DMS79 (cell line): ENCODE data around the gene BTBD6.

Experiments
- DNase-seq: peaks from one replicate; lab custom pipeline; 2025; lab: John Stamatoyannopoulos, UW

The BTBD6 gene

GRCh38 chr14:105229099-105229655 lies 19.2 kb upstream of the BTBD6 start:
- no peak for DNase-seq

GRCh38 chr14:105240811-105241576 lies 7.3 kb upstream of the BTBD6 start:
- no peak for DNase-seq

DNA sequence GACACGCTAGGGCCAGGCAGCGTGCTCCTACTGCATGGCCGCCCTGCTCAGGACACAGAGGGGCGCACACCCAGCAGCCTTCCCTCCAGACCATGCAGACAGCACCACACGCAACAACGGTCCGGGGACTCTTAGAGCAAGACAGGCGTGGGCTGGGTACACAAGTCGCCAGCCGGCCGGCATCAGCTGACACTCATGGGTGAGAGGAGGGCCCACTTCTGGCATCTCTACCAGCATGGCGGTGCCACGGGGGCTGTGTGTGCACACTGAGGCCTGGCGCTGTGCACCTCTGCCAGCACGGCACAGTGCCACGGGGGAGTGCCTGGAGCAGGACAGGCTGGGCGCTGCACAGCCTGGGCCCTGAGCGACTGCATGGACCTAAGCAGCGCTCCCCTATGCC lies 6.7 kb upstream of the BTBD6 start:
- no peak for DNase-seq

- no peak for DNase-seq
Observed at GRCh38 chr14:105244334-105244733, 4.0 kb upstream of the BTBD6 start.

GRCh38 chr14:105247026-105247425 lies 1.3 kb upstream of the BTBD6 start:
- DNase-seq, result no peak

DNA sequence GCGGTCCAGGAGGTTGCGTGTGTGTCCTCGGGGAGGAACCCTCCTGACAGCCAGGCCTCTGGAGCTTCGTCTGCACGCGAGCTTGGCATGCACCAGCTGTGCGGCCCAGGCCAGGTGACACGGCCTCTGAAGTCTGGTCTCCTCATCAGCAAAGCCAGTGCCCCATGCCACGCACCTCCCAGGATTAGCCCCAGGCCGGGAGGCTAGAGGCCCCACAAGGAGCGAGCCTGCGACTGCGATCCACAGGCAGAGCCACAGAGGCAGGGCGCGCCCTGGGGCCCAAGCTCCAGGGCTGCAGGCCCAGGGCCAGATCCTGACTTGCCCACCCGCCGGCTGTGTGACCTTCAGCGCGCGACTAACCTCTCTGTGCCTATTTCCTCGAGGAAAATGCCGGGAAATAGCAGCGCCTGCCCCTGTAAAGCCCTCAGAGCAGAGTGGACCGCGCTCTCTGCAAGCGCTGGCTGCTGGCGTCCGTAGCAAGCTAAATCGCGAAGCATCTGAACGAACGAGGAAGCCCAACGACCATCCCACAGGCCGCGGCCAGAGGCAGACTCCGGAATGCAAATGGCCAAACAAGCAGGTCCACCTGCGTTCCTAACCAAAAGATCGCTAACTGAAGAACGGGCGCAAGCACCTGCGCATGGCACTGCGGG lies 492 bp upstream of the BTBD6 start:
- DNase-seq, result no peak

DNA sequence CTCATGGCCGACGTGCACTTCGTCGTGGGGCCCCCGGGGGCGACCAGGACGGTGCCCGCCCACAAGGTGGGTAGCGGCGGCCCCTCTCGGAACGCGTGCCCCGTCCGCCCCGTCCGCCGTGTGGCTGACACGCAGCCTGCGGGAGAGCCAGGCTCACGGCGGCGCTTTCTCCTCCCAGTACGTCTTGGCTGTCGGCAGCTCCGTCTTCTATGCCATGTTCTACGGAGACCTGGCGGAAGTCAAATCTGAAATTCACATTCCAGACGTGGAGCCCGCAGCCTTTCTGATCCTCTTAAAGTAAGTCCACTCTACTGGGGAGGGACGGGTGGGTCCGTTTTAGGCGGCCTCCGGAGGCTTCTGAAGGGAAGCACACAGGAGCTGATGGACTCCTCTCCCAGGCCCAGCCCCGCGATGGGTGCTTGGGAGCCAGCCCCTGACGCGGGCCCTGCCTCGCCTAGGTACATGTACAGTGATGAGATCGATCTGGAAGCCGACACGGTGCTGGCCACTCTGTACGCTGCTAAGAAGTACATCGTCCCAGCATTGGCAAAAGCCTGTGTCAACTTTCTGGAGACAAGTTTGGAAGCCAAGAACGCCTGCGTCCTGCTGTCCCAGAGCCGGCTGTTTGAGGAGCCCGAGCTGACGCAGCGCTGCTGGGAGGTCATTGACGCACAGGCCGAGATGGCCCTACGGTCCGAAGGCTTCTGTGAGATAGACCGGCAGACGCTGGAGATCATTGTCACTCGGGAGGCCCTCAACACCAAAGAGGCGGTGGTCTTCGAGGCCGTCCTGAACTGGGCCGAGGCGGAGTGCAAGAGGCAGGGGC lies 1.1 kb downstream of the BTBD6 start:
- no peak for DNase-seq

DNA sequence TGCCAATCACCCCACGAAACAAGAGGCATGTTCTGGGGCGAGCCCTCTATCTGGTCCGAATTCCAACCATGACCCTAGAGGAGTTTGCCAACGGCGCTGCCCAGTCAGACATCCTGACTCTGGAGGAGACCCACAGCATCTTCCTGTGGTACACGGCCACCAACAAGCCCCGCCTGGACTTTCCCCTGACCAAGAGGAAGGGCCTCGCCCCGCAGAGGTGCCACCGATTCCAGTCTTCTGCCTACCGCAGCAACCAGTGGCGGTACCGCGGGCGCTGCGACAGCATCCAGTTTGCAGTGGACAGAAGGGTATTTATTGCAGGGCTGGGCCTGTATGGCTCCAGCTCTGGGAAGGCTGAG lies 1.7 kb downstream of the BTBD6 start:
- no peak for DNase-seq

- DNase-seq, result no peak
Observed at GRCh38 chr14:105250986-105251385, 2.7 kb downstream of the BTBD6 start.

GRCh38 chr14:105251920-105252319 lies 3.6 kb downstream of the BTBD6 start:
- DNase-seq, result no peak

DNA sequence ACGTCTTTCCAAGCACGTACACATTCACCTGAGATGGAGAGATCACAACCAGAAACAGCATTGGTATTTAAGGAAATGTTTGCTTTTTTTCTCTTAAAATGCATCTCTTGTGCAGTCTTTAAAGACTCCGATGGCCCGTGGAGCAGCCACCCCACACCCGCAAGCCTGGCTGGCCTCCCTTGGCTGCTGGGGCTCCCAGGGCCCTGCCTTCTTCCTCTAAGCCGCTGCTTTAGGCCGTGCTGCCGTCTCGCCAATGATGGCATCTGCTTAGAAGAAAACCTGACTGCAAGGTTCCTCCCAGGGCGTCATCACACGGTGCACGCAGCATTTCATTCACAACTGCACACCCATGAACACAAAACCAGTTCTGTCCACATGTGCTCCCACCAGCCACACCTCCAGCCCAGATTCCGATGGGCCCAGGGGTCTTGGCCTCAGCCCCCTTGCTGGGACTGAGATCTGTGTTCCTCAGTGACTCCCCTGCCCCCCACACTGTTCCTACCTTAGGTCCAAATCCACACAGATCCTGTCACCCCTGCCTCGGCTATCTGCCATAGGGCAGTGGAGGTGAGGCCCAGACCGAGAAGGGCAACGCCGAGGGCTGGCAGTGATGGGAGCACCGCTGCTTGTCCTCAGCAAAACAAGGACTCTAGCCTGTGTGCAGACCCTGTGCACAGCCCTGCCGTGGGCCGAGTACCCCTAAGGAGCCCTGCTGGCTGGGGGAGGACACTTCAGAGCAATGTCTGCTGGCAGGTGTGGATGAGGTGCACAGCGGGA lies 4.4 kb downstream of the BTBD6 start:
- DNase-seq, result no peak

DNA sequence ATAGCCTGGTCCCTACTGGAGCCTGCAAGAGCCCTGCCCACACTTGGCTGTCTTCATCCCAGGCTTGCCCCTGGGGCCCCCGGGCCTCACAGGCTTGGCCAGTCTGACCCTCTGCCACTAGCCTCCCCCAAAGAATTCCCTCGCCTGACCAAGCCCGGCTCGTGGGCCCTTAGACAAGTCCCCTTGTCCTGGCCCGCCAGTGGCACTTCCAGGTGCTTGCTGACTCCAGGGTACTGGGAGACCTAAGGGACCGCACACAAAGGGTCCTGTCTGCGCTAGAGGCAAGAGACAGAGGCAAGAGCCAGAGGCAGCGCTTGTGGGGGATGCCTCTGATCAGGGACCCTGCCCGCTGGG lies 5.0 kb downstream of the BTBD6 start:
- DNase-seq, result no peak

DNA sequence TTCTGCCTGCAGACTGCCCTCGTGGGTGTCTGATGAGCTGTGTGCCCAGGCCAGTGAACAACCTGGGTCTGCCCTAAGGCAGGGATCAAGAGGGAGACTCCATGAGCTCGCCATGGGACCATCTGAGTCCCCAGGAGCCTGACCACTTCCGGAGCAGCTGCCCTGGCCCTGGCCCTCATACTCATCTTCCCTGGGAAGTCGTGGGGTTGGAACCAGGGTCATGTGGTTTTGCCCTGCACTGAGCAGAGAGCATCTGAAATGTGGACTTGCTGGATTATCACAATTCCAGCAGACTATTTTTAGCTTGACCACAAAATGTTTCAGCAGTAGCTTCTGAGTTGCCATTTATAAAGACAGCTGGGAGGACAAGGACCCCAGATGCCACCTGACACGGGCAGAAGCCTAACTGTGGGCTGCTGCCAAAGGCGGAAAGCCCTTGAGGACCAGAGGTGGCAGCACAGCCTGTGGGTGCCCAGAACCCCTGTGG lies 6.7 kb downstream of the BTBD6 start:
- peak; percentile 36 for DNase-seq

GRCh38 chr14:105256292-105256960 lies 8.1 kb downstream of the BTBD6 start:
- peak; percentile 60 for DNase-seq

DNA sequence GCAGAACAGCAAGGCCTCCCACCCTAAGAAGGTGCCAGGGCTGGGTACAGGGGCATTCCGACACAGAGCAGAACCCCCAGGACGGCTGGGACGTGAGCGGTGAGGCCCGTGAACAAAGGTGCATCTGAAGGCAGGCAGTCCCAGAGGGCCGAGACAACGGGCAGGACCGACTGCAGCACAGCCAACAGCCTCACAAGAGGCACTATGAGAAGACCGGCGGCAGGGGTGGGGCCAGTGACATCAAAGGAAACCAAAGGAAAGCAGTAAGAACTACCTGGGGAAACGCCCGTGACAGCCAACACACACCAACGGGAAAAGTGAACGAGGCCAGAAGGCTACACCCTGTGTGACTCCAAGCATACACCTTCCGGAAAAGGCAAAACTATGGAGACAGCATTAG lies 9.1 kb downstream of the BTBD6 start:
- DNase-seq, result no peak

DNA sequence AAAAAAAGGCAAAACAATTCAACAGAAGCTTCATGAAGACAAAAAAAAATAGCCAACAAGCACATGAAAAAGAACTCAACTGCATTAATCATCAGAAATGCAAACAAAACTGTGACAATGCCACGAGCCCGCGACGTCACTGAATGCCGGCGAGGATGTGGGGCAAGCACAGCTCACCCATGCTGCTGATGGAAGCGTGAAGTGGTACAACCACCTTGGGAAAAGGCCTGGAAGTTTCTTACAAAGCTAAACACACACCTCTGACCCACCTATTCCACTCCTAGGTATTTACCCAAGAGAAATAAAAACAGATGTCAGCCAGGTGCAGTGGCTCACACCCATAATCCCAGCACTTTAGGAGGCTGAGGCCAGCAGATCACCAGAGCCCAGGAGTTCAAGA lies 10.5 kb downstream of the BTBD6 start:
- no peak for DNase-seq

DNA sequence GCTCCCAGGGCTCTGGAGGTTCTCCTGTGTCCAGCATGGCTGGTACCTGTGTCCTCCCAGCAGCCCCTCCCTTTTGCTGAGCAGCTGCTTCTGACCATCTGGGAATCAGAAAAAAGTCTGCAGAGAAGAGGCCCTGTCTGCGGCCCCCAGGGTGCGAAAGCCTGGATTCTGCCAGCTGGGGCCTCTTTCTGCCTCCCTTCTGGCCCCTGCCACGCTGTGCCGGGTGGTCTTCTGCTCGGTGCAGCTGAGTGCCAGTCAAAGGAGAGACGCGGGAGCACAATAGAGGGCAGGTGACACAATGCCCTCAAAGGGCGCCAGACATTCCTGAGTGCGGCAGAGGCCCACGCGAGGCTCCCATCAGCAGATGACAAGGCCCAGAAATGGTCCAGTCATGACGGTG lies 12.6 kb downstream of the BTBD6 start:
- no peak for DNase-seq

- no peak for DNase-seq
Observed at GRCh38 chr14:105261781-105262180, 13.4 kb downstream of the BTBD6 start.

- no peak for DNase-seq
Observed at GRCh38 chr14:105267820-105268548, 19.7 kb downstream of the BTBD6 start.

- DNase-seq, result no peak
Observed at GRCh38 chr14:105268736-105269354, 20.5 kb downstream of the BTBD6 start.
